Thyroid gland (tissue), 4 donors: ENCODE results near the gene PTPRR.

Source experiments
- CTCF ChIP-seq, 6 experiments: fragments of 200-600 bp in 3 of 6; fragments of 450-650 bp in 3 of 6; sonication (generic) in 3 of 6; IDR thresholded peaks; one replicate each; pipeline ENCODE4 v1.5.1; 2016 to 2019; ENCODE audit warnings: antibody characterized with exemption in 6 of 6, mild to moderate bottlenecking in 2 of 6, inconsistent platforms in 1 of 6, moderate library complexity in 1 of 6
- POLR2A ChIP-seq, 2 donors: fragments of 450-650 bp; IDR thresholded peaks; one replicate each; pipeline ENCODE4 v1.6.1; 2017; ENCODE audit warnings: antibody characterized with exemption in 2 of 2, mild to moderate bottlenecking in 2 of 2, moderate library complexity in 1 of 2

GRCh38 chr12:70609739-70610491, 310.6 kb downstream of the PTPRR start:
- TF ChIP-seq CTCF (IDR thresholded peaks at IDR 0.05) (no peak), POLR2A (IDR thresholded peaks at IDR 0.05) (no peak)
